HepG2 (cell line): Measurements from ENCODE around the gene GLYR1. TPM values are rescaled to one million over a fixed set of nuclear protein-coding genes. Genes with fewer than 3 reads are reported as not detected.

ENCODE experiments used
- ARNT2 ChIP-seq: sonication (generic); formaldehyde crosslinking; IDR thresholded peaks from 2 replicates; pipeline ENCODE4 v1.8.0; 2022; ENCODE audit warnings: mild to moderate bottlenecking, low read depth, missing genetic modification reagents, moderate library complexity
- CCAR2 ChIP-seq: fragments of 200-400 bp; formaldehyde crosslinking; optimal IDR thresholded peaks from 2 replicates; pipeline ENCODE3; 2018; ENCODE audit warnings: low read depth, mild to moderate bottlenecking, low read length, moderate library complexity
- CENPT ChIP-seq: sonication (generic); formaldehyde crosslinking; IDR thresholded peaks from 2 replicates; pipeline ENCODE4 v1.8.0; 2022; ENCODE audit warnings: low read depth, mild to moderate bottlenecking, moderate library complexity, missing genetic modification reagents
- DMTF1 ChIP-seq: sonication (generic); formaldehyde crosslinking; IDR thresholded peaks from 2 replicates; pipeline ENCODE4 v1.4.0; 2020; ENCODE audit warnings: mild to moderate bottlenecking, missing genetic modification reagents
- FOXP1 ChIP-seq, 2 experiments: fragments of 450-650 bp in 1 of 2; IDR thresholded peaks; 2 replicates each; pipeline ENCODE4 v1.6.1; 2017 to 2018; ENCODE audit warnings: antibody characterized with exemption in 1 of 2
- FOXP4 ChIP-seq: sonication (generic); formaldehyde crosslinking; IDR thresholded peaks from 2 replicates; pipeline ENCODE4 v1.4.0; 2020; ENCODE audit warnings: missing genetic modification reagents
- GATAD2A ChIP-seq: IDR thresholded peaks from 2 replicates; pipeline ENCODE4 v1.6.1; 2016
- IRF9 ChIP-seq: sonication (generic); formaldehyde crosslinking; IDR thresholded peaks from 2 replicates; pipeline ENCODE4 v1.8.0; 2022; ENCODE audit warnings: missing genetic modification reagents, mild to moderate bottlenecking, borderline replicate concordance
- KDM1A ChIP-seq: IDR thresholded peaks from 2 replicates; pipeline ENCODE4 v1.6.1; 2016; ENCODE audit warnings: missing compliant biosample characterization
- KLF9 ChIP-seq: IDR thresholded peaks from 2 replicates; pipeline ENCODE4 v1.6.1; 2016; ENCODE audit warnings: low read depth
- NFAT5 ChIP-seq: sonication (generic); formaldehyde crosslinking; IDR thresholded peaks from 2 replicates; pipeline ENCODE4 v1.4.0; 2020; ENCODE audit warnings: missing genetic modification reagents
- SNAI1 ChIP-seq: sonication (generic); formaldehyde crosslinking; IDR thresholded peaks from 2 replicates; pipeline ENCODE4 v1.5.0; 2020; ENCODE audit warnings: mild to moderate bottlenecking, missing genetic modification reagents, borderline replicate concordance
- TERF1 ChIP-seq: sonication (generic); formaldehyde crosslinking; IDR thresholded peaks from 2 replicates; pipeline ENCODE4 v1.8.0; 2022; ENCODE audit warnings: mild to moderate bottlenecking, missing genetic modification reagents, moderate library complexity
- U2AF2 ChIP-seq: fragments of 200-400 bp; formaldehyde crosslinking; IDR thresholded peaks from 2 replicates; pipeline ENCODE4 v1.6.1; 2017; ENCODE audit warnings: low read depth, mild to moderate bottlenecking, low read length
- ZMYM4 ChIP-seq: sonication (generic); formaldehyde crosslinking; IDR thresholded peaks from 2 replicates; pipeline ENCODE4 v1.8.1; 2023; ENCODE audit warnings: mild to moderate bottlenecking, missing genetic modification reagents
- ZNF460 ChIP-seq: sonication (generic); formaldehyde crosslinking; IDR thresholded peaks from 2 replicates; pipeline ENCODE4 v1.5.1; 2020; ENCODE audit warnings: missing genetic modification reagents, mild to moderate bottlenecking, borderline replicate concordance
- ZNF878 ChIP-seq: sonication (generic); formaldehyde crosslinking; IDR thresholded peaks from 2 replicates; pipeline ENCODE4 v1.8.1; 2023; ENCODE audit warnings: mild to moderate bottlenecking, missing genetic modification reagents, moderate library complexity
- ZSCAN22 ChIP-seq: sonication (generic); formaldehyde crosslinking; IDR thresholded peaks from 2 replicates; pipeline ENCODE4 v1.4.0; 2020; ENCODE audit warnings: mild to moderate bottlenecking, missing genetic modification reagents
- polyA plus RNA-seq, 8 experiments: library from polyadenylated mRNA; depleted of rRNA in 3 of 8; stranded (reverse) in 7 of 8; unstranded in 1 of 8; fragments of >200 nt; fragmentation: Illumina TruSeq in 4 of 8; extraction: Trizol in 4 of 8; gene quantifications; 2 replicates each; pipeline versions ENCODE4 v1.2.1 to v1.2.3, GENCODE V29; 2011 to 2016; ENCODE audit warnings: low read depth in 4 of 8, missing spikeins in 1 of 8, mixed read lengths in 1 of 8; ENCODE audit not compliant: insufficient read depth in 1 of 8
- total RNA-seq, 5 experiments: library from RNA; depleted of rRNA; stranded (reverse); fragments of >200 nt; fragmentation: Illumina TruSeq; extraction: Trizol; gene quantifications; 2 replicates each; pipeline ENCODE4 v1.2.3, GENCODE V29; 2016; ENCODE audit warnings: low read depth in 1 of 5

Gene GLYR1
- total and polyA plus RNA-seq, 2 of the 13 experiments (the other 11 are each of a cell fraction or from before 2014, with no cell fraction given) = 28.3 to 48.7 TPM

- no peak for TF ChIP-seq NFAT5 (CRISPR knock-in tag)
- no peak for TF ChIP-seq TERF1 (CRISPR knock-in tag)
- no peak for TF ChIP-seq U2AF2
- TF ChIP-seq KDM1A (CRISPR knock-in tag) = 0 out of 2 replicates have a peak, but pooled peaks have one; percentile 45
- TF ChIP-seq KLF9 = no peak
- TF ChIP-seq FOXP4 = 0 out of 2 replicates have a peak, but pooled peaks have one; percentile 10
- no peak for TF ChIP-seq FOXP1 (IDR thresholded peaks at IDR 0.05)
- TF ChIP-seq FOXP1 (CRISPR knock-in tag; IDR thresholded peaks at IDR 0.05) = peak; percentile 2; the same call in 1 of the 2 replicates
- peak; percentile 97 for TF ChIP-seq ZNF460 (CRISPR knock-in tag)
- no peak; the same call in 1 of the 2 replicates for TF ChIP-seq GATAD2A (CRISPR knock-in tag)
- no peak for TF ChIP-seq CENPT (CRISPR knock-in tag)
- no peak for TF ChIP-seq DMTF1 (CRISPR knock-in tag)
- TF ChIP-seq ZNF878 (CRISPR knock-in tag) = no peak
- no peak for TF ChIP-seq IRF9
- TF ChIP-seq SNAI1 = no peak
- peak; percentile 53; the same call in 1 of the 2 replicates for TF ChIP-seq ARNT2 (CRISPR knock-in tag)
- no peak for TF ChIP-seq ZSCAN22 (CRISPR knock-in tag)
- no peak for TF ChIP-seq CCAR2
- TF ChIP-seq ZMYM4 (CRISPR knock-in tag) = no peak
Observed at GRCh38 chr16:4788910-4789309, 58.2 kb downstream of the GLYR1 start (continued).
